Fibroblast of the aortic adventitia (primary cell): ENCODE results near the gene STRA8. TPM values are rescaled to one million over a fixed set of nuclear protein-coding genes. Genes with fewer than 3 reads are reported as not detected.

Source experiments
- DNase-seq: peaks from one replicate; pipeline ENCODE4 v3.0.0-alpha.2; 2010; ENCODE audit warnings: low read depth
- H3K4me3 ChIP-seq: 2 replicates; pipeline ENCODE4 v1.5.1; 2011; ENCODE audit warnings: low read depth, mild to moderate bottlenecking, control low read depth, low read length, moderate library complexity
- total RNA-seq: library from RNA; depleted of rRNA; stranded (reverse); fragments of >200 nt; gene quantifications from 2 replicates; pipeline ENCODE4 v1.2.3, GENCODE V29; 2012; ENCODE audit warnings: low replicate concordance
- TF ChIP-seq, protein P1 (sequence below): IDR thresholded peaks from 2 replicates; pipeline ENCODE4 v1.5.1; 2011; ENCODE audit warnings: mild to moderate bottlenecking, low read length, control low read depth, inconsistent platforms; ENCODE audit not compliant: insufficient read depth

STRA8 gene, protein sequence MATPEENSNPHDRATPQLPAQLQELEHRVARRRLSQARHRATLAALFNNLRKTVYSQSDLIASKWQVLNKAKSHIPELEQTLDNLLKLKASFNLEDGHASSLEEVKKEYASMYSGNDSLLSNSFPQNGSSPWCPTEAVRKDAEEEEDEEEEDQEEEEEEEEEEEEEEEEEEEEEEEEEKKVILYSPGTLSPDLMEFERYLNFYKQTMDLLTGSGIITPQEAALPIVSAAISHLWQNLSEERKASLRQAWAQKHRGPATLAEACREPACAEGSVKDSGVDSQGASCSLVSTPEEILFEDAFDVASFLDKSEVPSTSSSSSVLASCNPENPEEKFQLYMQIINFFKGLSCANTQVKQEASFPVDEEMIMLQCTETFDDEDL
- not detected in 2 replicates for total RNA-seq

- no peak for DNase-seq
- TF ChIP-seq, protein P1, sequence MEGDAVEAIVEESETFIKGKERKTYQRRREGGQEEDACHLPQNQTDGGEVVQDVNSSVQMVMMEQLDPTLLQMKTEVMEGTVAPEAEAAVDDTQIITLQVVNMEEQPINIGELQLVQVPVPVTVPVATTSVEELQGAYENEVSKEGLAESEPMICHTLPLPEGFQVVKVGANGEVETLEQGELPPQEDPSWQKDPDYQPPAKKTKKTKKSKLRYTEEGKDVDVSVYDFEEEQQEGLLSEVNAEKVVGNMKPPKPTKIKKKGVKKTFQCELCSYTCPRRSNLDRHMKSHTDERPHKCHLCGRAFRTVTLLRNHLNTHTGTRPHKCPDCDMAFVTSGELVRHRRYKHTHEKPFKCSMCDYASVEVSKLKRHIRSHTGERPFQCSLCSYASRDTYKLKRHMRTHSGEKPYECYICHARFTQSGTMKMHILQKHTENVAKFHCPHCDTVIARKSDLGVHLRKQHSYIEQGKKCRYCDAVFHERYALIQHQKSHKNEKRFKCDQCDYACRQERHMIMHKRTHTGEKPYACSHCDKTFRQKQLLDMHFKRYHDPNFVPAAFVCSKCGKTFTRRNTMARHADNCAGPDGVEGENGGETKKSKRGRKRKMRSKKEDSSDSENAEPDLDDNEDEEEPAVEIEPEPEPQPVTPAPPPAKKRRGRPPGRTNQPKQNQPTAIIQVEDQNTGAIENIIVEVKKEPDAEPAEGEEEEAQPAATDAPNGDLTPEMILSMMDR = no peak
- H3K4me3 ChIP-seq = no peak within 1 kb of the TSS
Observed at GRCh38 chr7:135233570-135233969, at the start of gene STRA8. Gene STRA8, plus strand, starts transcription at chr7:135233838. Its CDS starts 6,687 bp downstream, at chr7:135240525.

- DNase-seq = no peak
- TF ChIP-seq, protein P1 = no peak
- no peak overlapping the region for H3K4me3 ChIP-seq
Observed at GRCh38 chr7:135184254-135184841, 49.3 kb upstream of the STRA8 start.

DNA sequence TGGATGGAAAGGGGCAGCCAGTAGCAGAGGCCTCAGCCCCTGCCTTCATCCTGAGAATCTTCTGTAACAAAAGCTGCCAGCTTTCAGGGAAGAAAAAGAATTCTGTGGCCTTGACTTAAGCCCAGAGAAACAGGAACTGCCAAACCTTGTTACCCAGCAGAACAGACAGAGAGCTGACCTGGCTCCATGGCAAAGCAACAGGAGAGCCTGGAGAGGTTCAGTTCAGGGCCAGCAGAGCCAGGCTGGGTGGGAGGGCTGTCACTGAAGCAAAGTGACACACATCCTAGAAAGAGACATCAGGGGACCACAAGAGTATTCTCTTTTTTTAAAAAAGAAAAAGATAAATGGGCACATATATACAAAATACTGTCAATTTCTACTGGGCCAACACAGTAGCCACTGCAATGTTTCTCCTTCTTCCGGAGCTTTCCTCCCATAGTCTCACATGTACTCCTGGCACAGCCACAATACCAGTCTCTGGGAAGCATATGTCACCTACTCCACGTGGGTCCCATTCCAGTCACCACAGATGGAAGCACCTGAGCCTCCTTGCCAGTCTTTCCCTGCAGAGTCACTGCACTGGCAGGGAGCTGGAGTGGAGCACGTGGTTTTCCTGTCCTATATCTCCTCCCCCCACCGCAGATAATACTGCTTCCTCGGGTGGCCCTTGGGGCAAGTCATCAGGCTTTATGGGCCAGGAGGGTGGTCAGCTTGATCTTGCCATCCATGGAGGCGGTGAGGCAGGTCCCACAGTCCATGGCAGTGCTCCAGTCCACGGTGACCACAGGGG lies 48.0 kb upstream of the STRA8 start:
- no peak overlapping the region for H3K4me3 ChIP-seq
- no peak for DNase-seq
- TF ChIP-seq, protein P1 = no peak

- no peak for DNase-seq
- no peak overlapping the region for H3K4me3 ChIP-seq
- TF ChIP-seq, protein P1 = no peak
Observed at GRCh38 chr7:135186261-135186540, 47.4 kb upstream of the STRA8 start.

- no peak for DNase-seq
- TF ChIP-seq, protein P1 = no peak
- no peak overlapping the region for H3K4me3 ChIP-seq
Observed at GRCh38 chr7:135186841-135187253, 46.8 kb upstream of the STRA8 start.

- no peak overlapping the region for H3K4me3 ChIP-seq
- DNase-seq = no peak
- TF ChIP-seq, protein P1 = no peak
Observed at GRCh38 chr7:135188298-135188984, 45.2 kb upstream of the STRA8 start.
